ENCODE measurements around the gene CST3.

CST3 gene

GRCh38 chr20:23684261-23684660, 46.5 kb upstream of the CST3 start:
- Histone ChIP-seq H3K9me3 (replicated peaks; ENCODE audit: insufficient read depth, low read length) (no peaks in the 10 kb centered on the region), H2AFZ (ENCODE audit: low read length) (no peak overlapping the region), H4K20me1 (ENCODE audit: insufficient read depth, low read length) (no peaks in the 10 kb centered on the region), H3K9ac (ENCODE audit: low read length) (no peak overlapping the region), H3K4me3 (ENCODE audit: low read length) (no peak overlapping the region), H3F3A (ENCODE audit: insufficient read depth, low read length) (no peaks in the 10 kb centered on the region), H3K27me3 (replicated peaks; ENCODE audit: insufficient read depth, low read length) (no peaks in the 10 kb centered on the region), H3K27ac (ENCODE audit: low read length) (no peak overlapping the region), H3K4me2 (ENCODE audit: low read depth, low read length) (no peak overlapping the region), H3K36me3 (replicated peaks; ENCODE audit: insufficient read depth, low read length) (no peaks in the 10 kb centered on the region), H3K9me2 (replicated peaks; ENCODE audit: insufficient read depth, low read length) (no peaks in the 10 kb centered on the region; the same call in 1 of the 2 replicates), H3K79me2 (ENCODE audit: low read length) (no peaks in the 10 kb centered on the region), H3K4me1 (ENCODE audit: low read length) (no peaks in the 10 kb centered on the region)
- TF ChIP-seq EZH2phosphoT487 (IDR thresholded peaks at IDR 0.05; ENCODE audit: low read length) (no peak), CTCF (IDR thresholded peaks at IDR 0.05; ENCODE audit: low read length) (no peak), EZH2 (optimal IDR thresholded peaks at IDR 0.05; ENCODE audit: low read depth, low read length) (no peak)
- DNase-seq = no peak

- H3K9me3 ChIP-seq (replicated peaks; ENCODE audit: insufficient read depth, low read length) = no peaks in the 10 kb centered on the region
- H4K20me1 ChIP-seq (ENCODE audit: insufficient read depth, low read length) = no peaks in the 10 kb centered on the region
- no peaks in the 10 kb centered on the region for H3K4me1 ChIP-seq (ENCODE audit: low read length)
- H3F3A ChIP-seq (ENCODE audit: insufficient read depth, low read length) = no peaks in the 10 kb centered on the region
- no peaks in the 10 kb centered on the region for H3K36me3 ChIP-seq (replicated peaks; ENCODE audit: insufficient read depth, low read length)
- H3K9ac ChIP-seq (ENCODE audit: low read length) = no peak overlapping the region
- H3K4me2 ChIP-seq (ENCODE audit: low read depth, low read length) = no peak overlapping the region
- H3K4me3 ChIP-seq (ENCODE audit: low read length) = no peak overlapping the region
- no peak overlapping the region for H2AFZ ChIP-seq (ENCODE audit: low read length)
- H3K27me3 ChIP-seq (replicated peaks; ENCODE audit: insufficient read depth, low read length) = no peaks in the 10 kb centered on the region
- no peak for DNase-seq
- no peak overlapping the region for H3K27ac ChIP-seq (ENCODE audit: low read length)
- TF ChIP-seq EZH2 (optimal IDR thresholded peaks at IDR 0.05; ENCODE audit: low read depth, low read length) (no peak), CTCF (IDR thresholded peaks at IDR 0.05; ENCODE audit: low read length) (no peak), EZH2phosphoT487 (IDR thresholded peaks at IDR 0.05; ENCODE audit: low read length) (no peak)
- no peaks in the 10 kb centered on the region for H3K79me2 ChIP-seq (ENCODE audit: low read length)
- H3K9me2 ChIP-seq (replicated peaks; ENCODE audit: insufficient read depth, low read length) = no peaks in the 10 kb centered on the region; the same call in 1 of the 2 replicates
Measured at GRCh38 chr20:23683807-23684206, 46.1 kb upstream of the CST3 start.

DNA sequence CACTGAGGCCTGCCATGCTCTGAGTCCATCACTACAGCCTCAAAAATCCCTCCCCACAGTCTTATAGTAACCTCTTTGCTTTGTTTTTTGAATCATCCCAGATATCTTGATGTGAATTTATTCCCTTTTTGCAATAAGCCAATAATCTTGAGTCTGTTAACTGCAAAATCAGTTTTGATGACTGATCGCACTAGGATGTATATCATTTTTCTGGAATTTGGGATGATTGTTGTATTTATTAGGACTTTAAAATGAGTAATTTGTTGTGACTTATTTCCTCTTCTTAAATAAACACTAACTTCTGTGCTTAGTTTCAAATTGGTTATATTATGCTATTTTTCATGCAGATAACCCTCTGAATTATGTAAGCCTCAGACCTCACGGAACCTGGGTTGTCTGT, 45.5 kb upstream of the CST3 start:
- no peaks in the 10 kb centered on the region for H3K79me2 ChIP-seq (ENCODE audit: low read length)
- TF ChIP-seq CTCF (IDR thresholded peaks at IDR 0.05; ENCODE audit: low read length) (no peak), EZH2phosphoT487 (IDR thresholded peaks at IDR 0.05; ENCODE audit: low read length) (no peak)
- no peak overlapping the region for H3K9ac ChIP-seq (ENCODE audit: low read length)
- no peaks in the 10 kb centered on the region for H3F3A ChIP-seq (ENCODE audit: insufficient read depth, low read length)
- H3K27ac ChIP-seq (ENCODE audit: low read length) = no peak overlapping the region
- H3K9me2 ChIP-seq (replicated peaks; ENCODE audit: insufficient read depth, low read length) = no peaks in the 10 kb centered on the region; the same call in 1 of the 2 replicates
- no peak overlapping the region for H3K4me2 ChIP-seq (ENCODE audit: low read depth, low read length)
- H3K4me1 ChIP-seq (ENCODE audit: low read length) = no peaks in the 10 kb centered on the region
- no peaks in the 10 kb centered on the region for H3K27me3 ChIP-seq (replicated peaks; ENCODE audit: insufficient read depth, low read length)
- no peaks in the 10 kb centered on the region for H4K20me1 ChIP-seq (ENCODE audit: insufficient read depth, low read length)
- H3K4me3 ChIP-seq (ENCODE audit: low read length) = no peak overlapping the region
- no peak for DNase-seq
- no peaks in the 10 kb centered on the region for H3K9me3 ChIP-seq (replicated peaks; ENCODE audit: insufficient read depth, low read length)
- no peak overlapping the region for H2AFZ ChIP-seq (ENCODE audit: low read length)
- no peaks in the 10 kb centered on the region for H3K36me3 ChIP-seq (replicated peaks; ENCODE audit: insufficient read depth, low read length)

Measured in MM.1S (cell line).